Epithelial cell of proximal tubule (primary cell): ENCODE data around the gene CUL1. TPM values are rescaled to one million over a fixed set of nuclear protein-coding genes. Genes with fewer than 3 reads are reported as not detected.

Experiments used
- DNase-seq: peaks from one replicate; pipeline ENCODE4 v3.0.0-alpha.2; 2011; ENCODE audit warnings: low read depth
- H3K4me3 ChIP-seq: 2 replicates; pipeline ENCODE4 v1.5.1; 2011; ENCODE audit warnings: low read depth, mild to moderate bottlenecking, low read length
- total RNA-seq: library from RNA; depleted of rRNA; stranded (reverse); fragments of >200 nt; gene quantifications from 2 replicates; pipeline ENCODE4 v1.2.3, GENCODE V29; 2015
- TF ChIP-seq, protein P1 (sequence below): conservative IDR thresholded peaks from 2 replicates; pipeline ENCODE4 v1.5.1; 2012; ENCODE audit warnings: low read depth, mild to moderate bottlenecking, low read length

CUL1 gene
- total RNA-seq, 1 donor from 2014 or later: 32.5 TPM

DNA sequence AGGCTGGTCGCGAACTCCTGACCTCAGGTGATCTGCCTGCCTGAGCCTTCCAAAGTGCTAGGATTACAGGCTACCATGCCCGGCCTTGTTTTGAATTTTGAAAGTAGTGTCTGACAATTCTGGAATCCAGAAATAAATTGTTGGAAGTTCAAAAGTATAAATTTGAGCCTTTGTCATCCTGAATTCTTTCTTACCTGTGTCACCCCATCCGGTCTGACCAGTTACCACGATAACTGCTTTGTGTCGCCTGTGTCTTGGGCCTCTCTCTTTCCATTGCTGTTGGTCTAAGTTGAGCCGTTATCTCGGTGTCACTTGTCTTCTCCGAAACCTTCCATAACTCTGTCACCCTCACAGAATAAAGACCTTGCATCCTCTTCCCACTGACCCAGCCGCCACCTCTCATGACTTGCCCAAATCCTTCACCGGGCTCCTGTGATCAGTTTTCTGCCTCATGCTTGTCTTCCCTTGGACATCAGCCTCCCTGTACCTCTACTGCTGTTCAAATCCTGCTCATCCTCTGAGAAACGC is 18.6 kb downstream of the CUL1 start:
- TF ChIP-seq, protein P1, sequence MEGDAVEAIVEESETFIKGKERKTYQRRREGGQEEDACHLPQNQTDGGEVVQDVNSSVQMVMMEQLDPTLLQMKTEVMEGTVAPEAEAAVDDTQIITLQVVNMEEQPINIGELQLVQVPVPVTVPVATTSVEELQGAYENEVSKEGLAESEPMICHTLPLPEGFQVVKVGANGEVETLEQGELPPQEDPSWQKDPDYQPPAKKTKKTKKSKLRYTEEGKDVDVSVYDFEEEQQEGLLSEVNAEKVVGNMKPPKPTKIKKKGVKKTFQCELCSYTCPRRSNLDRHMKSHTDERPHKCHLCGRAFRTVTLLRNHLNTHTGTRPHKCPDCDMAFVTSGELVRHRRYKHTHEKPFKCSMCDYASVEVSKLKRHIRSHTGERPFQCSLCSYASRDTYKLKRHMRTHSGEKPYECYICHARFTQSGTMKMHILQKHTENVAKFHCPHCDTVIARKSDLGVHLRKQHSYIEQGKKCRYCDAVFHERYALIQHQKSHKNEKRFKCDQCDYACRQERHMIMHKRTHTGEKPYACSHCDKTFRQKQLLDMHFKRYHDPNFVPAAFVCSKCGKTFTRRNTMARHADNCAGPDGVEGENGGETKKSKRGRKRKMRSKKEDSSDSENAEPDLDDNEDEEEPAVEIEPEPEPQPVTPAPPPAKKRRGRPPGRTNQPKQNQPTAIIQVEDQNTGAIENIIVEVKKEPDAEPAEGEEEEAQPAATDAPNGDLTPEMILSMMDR: no peak
- H3K4me3 ChIP-seq: no peak overlapping the region
- DNase-seq: no peak

DNA sequence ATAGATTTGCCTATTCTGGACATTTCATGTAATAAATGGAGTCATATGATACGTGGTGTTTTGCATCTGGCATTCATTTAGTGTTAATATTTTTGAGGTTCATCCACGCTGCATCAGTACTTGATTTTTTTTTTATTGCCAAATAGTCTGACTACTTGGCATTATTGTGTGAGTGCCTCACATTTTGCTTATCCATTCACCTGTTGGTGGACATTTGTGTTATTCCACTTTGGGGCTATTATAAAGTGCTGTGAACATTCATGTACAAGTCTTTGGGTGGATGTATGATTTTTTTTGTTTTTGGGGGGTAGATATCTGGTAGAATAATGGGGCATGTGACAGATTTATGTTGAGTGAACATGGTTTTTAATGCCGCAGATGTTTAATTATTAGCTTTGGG is 19.7 kb downstream of the CUL1 start:
- TF ChIP-seq, protein P1: no peak
- DNase-seq: no peak

DNA sequence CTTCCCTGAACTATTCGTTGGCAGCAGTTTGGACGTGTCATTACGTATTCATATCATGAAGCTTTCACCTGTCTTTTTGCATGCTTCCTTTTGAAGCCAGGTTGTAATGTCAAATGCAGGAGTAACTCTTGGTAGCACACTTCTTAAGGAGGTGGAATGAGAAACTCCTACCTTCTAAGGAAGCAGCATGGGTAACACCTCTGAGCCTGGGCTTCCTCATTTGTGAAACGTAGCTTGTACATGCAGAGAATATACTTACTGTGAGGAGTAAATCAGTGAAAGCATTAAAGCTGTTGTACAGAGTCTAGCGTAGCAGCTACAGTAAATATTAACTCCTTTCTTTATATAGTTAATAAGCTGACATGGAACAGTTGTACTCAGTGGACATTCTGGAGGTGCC is 21.1 kb downstream of the CUL1 start:
- TF ChIP-seq, protein P1: no peak
- no peak for DNase-seq
- H3K4me3 ChIP-seq: no peak overlapping the region

More for the DNA sequence above, 19.7 kb downstream of the CUL1 start:
- H3K4me3 ChIP-seq: no peak overlapping the region

DNA sequence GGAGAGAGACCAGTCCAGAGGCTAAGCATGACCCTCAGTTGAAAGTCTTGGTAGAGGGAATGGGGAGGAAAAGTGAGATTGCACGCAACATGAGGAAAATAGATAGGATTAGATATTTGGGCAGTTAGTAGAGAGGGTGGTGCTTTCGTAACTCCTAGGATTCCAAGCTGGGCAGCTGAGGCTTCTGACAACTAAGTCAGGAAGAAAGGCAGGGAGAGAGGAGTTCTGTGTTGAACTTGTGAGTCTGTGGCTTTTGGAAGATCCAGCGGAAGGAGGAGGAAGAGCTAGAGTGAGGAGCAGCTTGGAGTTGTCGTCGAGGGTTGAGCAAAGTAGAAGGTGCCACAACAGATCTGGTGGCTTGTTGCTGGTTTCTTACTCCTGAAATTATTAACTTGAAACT is 21.8 kb downstream of the CUL1 start:
- TF ChIP-seq, protein P1: no peak
- DNase-seq: no peak
- no peak overlapping the region for H3K4me3 ChIP-seq

DNA sequence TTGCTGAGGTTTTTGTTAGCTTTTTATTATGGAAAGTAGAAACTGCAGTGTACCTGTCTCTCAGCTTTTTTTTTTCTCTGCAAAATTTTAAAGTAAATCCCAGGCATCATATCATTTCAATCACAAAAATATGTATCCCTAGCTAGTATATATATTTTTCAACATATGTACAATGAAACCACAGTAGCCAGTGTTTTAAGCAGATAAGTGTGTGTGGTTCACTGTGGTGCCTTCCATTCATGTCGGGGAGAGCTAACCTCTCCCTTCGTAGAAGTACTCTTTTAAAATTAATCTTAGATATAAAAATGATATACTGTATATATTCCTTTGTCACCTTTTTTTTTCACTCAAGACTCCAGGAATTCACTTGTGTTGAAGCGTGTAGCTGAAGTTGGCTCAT is 22.7 kb downstream of the CUL1 start:
- TF ChIP-seq, protein P1: no peak
- no peak overlapping the region for H3K4me3 ChIP-seq
- no peak for DNase-seq

DNA sequence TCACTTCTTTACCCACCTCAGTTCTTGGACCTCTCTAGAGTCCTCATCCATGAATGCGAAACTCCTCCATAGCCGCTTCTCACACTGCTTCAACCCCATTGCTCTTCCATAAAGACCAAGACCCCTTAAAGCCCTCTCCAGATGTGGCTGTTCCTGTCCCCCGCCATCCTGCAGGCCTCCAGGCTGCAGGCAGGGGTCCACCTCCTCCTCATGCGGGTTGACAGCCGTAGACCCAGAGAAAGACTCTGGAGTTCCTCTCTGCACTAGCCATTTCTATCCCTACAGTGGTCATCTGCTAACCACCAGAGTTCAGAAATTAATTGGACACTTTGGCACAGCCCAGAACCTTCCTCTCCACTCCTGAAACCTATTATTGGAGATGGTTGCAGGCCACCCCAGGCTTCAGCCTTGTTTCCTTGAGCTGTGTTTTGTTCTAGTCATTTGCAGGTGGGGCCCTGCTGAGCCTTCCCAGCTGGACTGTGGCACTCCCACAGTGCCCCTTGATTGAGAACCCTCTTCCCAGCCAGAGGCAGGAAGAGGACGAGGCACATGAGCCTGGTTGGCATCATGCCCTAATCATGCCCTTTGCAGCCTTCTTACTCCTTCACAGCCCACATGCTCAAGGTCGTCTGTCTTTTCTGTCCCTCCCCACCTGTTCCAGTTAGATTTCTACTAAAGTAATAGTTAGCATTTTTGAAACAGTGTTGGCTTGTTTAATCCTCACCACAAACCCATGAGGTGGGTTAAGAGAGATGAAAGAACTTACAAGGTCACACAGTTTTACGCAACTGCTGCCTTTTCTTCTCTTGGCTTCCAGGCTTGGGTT is 23.9 kb downstream of the CUL1 start:
- TF ChIP-seq, protein P1: no peak
- H3K4me3 ChIP-seq: no peak overlapping the region
- DNase-seq: no peak

DNA sequence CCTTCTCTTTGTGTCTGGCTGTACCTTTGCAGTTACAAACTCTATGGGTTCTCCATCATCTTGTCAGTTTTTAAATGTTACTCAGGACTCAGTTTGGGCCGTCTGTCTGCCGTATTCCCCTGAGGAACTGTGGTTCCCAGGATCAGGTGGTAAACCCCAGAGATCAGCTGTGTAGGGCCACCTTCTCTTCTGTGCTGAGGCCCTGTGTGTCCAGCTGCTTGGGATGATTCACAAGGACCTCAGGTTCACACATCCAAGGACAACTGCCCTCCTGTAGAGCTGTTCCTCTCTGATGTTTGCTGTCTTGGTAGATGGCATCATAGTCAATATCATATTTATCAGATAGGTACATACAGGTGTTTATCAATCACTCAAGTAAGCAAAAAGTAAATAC is 24.5 kb downstream of the CUL1 start:
- TF ChIP-seq, protein P1: no peak
- no peak overlapping the region for H3K4me3 ChIP-seq
- DNase-seq: no peak
